Astrocyte (in vitro differentiated cells and primary cell): ENCODE measurements around the gene METTL22.

Source experiments
- EZH2 ChIP-seq: IDR thresholded peaks from 2 replicates; pipeline ENCODE4 v1.6.1; 2012; ENCODE audit warnings: mild to moderate bottlenecking, low read length, inconsistent platforms; ENCODE audit not compliant: insufficient read depth
- TF ChIP-seq, protein P1 (sequence below): IDR thresholded peaks from 2 replicates; pipeline ENCODE4 v1.5.1; 2011; ENCODE audit warnings: low read depth, mild to moderate bottlenecking, inconsistent platforms, low read length, moderate library complexity; ENCODE audit not compliant: insufficient read depth

DNA sequence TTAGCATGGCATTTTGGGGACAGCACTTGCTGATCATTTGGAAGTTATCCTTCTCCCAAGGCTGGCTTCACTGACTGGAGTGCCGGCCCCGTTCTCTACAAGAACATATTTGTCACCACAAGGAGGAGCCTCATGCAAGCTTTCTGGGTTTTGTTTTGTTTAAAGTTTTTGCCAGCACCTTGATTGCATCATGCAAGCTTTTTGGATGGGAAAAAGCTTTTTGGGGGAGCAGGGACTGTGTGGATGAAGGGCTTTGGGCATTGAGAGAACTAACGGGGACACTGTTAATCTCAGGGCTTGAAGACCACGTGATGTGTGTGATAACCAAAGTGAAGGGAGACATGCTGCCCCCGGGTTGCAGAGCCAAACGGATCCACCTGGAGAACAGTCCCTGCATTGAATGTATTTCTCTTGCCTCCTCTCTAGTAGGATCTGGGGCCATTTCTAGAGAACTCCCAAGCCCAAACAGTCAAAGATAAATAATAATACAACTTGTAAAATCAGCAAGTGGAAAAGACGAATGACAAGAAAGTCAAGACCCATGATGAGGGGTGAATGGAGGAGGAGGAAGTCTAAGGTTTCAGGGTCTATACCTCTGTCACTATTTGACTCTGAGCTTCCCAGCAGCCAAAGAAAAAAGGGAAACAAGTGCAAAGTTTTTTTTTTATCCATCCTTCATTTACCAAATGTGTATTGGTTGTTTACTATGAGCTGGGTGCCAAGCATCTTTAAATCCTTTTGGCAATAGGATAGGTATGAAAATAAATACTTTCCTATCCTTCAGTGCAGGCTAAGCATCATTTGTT, 48.4 kb upstream of the METTL22 start:
- TF ChIP-seq EZH2, result no peak
- TF ChIP-seq, protein P1, sequence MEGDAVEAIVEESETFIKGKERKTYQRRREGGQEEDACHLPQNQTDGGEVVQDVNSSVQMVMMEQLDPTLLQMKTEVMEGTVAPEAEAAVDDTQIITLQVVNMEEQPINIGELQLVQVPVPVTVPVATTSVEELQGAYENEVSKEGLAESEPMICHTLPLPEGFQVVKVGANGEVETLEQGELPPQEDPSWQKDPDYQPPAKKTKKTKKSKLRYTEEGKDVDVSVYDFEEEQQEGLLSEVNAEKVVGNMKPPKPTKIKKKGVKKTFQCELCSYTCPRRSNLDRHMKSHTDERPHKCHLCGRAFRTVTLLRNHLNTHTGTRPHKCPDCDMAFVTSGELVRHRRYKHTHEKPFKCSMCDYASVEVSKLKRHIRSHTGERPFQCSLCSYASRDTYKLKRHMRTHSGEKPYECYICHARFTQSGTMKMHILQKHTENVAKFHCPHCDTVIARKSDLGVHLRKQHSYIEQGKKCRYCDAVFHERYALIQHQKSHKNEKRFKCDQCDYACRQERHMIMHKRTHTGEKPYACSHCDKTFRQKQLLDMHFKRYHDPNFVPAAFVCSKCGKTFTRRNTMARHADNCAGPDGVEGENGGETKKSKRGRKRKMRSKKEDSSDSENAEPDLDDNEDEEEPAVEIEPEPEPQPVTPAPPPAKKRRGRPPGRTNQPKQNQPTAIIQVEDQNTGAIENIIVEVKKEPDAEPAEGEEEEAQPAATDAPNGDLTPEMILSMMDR, result peak; percentile 45
